GM18508 (cell line): ENCODE measurements around the gene TMEM176A.
"Not testable (repeated sequence)": the region's sequence is repeated elsewhere in the genome, so short reads cannot be mapped to it uniquely, and the experiment has no call there.

ENCODE experiments used
- ATAC-seq: cut with Tn5 transposase; IDR thresholded peaks from one replicate; pipeline ENCODE4 v1.9.1; 2021; ENCODE audit warnings: moderate number of reproducible peaks; ENCODE audit not compliant: insufficient read depth, unreplicated experiment

Gene TMEM176A

DNA sequence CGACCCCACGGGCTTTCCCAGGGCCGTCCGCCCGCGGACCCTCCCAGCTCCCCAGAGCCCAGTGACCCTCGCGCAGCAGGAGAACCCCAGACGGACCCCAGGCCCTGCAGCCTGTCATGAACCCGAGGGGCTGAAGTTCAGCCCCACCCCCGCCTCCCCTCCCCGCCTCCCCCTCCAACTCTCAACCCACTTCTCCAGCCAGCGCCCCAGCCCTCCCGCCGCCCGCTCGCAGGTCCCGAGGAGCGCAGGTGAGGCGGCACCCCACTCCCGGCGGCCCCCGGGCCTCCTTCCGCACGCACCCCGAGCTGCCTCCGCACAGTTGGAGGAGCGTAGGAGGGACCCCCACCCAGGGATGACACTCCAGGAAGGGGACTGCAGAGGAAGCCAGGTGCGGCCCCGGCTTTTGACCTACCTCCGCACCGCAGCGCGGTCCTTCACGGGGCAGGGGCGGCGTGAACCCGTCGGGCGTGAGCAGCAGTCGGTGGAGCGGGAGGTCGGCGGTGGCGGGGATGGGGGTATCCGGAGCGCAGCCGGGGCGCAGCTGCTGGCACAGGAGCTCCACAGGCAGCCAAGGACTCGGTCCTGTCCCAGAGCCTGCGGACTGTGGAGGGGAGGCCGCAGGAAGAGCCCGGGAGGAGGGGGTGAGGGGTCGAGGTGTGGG lies at the start of gene TMEM176A:
TSS of gene TMEM176A (plus strand) at position 189 of the 661 bp plus-strand sequence. CDS start 782 bp downstream, outside the sequence.
- no peak for ATAC-seq

DNA sequence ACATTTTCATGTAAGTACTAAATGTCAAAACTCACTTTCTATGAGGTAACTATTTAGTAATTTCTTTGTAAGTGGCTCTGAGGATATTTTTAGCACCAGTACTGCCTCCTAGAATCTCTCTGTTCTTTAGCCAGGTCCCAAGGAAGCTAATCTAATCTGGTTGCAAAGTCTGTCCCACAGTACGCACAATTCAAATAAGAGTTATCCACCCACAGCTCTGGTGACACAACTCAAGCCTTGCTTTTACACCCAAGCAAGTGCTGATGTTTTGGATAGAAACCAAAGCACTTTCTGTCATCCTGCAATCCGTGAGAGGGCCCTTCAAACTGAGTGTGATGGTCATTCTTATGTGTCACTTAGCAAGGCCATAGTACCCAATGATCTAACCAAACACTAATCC lies 48.9 kb upstream of the TMEM176A start:
- no peak for ATAC-seq

DNA sequence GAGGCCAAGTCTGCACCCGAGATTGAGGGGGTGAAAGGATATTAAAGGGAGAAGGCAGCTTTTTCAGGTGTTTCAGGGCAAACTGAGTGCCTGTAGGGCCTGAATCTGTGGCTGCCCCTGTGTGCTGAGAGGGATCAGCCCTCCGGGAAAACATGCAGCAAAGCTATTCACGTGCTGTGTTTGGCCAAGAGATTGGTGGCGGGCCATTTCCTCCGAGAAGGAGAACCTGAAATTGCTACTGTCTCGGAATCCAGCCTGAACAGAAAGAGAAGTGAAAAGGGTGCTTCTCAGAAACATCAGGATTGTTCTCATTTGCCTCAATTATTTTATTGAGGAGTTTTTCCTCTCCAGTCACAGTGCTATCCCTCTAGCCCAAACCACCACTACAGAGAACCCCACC lies 47.3 kb upstream of the TMEM176A start:
- ATAC-seq, result no peak

GRCh38 chr7:150753826-150754603 lies 46.6 kb upstream of the TMEM176A start:
- no peak for ATAC-seq

- ATAC-seq, result no peak
These were observed 45.6 kb upstream of the TMEM176A start for GRCh38 chr7:150754951-150755350.

DNA sequence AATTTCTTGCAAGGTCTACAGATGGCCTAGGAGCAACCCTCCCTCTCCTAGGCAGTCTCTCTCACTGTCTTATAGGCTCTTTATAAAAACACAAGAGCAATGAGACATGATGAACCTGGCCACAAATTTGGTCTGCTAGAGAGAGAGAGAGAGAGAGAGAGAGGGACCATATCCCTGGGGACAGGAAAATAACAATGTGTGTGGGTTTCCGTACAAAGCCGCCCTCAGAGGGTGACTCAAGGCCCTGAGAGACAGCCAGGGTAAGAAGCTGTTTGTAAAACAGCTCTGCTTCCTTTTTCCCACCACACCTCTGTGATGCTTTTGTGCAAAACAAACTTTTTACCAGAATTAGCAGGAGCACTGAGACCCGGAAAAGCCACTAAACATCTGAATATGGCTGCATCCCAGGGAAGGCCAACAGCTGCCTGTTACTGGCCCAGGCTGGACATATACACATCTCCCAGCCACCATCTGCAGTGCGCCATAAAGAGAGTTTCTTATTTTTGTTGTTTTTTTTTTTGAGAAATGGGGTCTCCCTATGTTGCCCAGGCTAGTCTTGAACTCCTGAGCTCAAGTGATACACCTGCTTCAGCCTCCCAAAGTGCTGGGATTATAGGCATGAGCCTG lies 45.0 kb upstream of the TMEM176A start:
- no peak for ATAC-seq

DNA sequence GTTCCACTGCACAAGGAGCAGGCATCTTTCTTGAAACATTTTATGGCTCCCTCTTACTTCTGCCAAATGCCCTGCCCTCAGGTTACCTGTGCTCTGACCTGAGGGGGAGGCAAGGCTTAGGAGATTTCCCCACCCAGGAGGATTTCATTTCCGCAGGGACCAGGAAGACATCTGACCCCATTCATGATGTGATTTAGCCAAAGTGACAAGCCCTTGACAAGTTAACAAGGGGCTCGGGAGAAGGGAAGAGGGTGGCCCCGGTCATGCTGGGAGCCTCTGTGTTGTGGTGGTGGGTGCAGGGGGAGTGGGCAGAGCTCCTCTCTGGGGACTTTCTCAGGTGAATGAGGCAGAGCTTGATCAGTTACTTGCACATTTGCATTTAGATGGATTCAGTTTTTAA lies 44.4 kb upstream of the TMEM176A start:
- ATAC-seq, result no peak

- ATAC-seq, result no peak
These were observed 43.7 kb upstream of the TMEM176A start for GRCh38 chr7:150756858-150757257.

GRCh38 chr7:150759479-150759878 lies 41.1 kb upstream of the TMEM176A start:
- no peak for ATAC-seq

DNA sequence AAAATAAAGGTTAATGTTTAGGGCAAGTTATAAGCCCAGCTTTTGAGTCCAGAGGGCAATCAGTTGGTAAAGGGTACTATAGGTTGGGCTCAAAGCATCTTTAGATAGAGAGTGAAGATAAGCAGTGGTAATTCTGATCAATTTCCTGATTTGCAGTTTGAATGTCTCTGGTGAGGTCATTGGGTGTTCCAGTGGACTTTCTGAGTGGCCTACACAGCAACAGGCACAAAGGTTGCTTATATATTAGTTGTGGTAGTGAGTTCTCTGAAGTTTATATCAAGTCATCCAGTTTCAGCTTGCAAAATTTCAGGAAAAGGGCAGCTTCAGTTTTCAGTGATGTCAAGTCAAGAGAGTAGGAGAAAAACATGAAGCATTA lies 34.2 kb upstream of the TMEM176A start:
- no peak for ATAC-seq

- no peak for ATAC-seq
These were observed 30.8 kb upstream of the TMEM176A start for GRCh38 chr7:150769768-150770167.

DNA sequence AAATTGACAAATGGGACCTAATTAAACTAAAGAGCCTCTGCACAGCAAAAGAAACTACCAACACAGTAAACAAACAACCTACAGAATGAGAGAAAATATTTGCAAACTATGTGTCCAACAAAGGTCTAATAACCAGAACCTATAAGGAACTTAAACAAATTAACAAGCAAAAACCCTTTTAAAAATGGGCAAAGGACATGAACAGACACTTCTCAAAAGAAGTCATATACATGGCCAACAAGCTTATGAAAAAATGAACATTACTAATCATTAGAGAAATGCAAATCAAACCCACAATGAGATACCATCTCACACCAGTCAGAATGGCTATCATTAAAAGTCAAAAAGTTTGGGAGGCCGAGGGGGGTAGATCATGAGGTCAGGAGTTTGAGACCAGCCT lies 26.4 kb upstream of the TMEM176A start:
- ATAC-seq, result not testable (repeated sequence)

DNA sequence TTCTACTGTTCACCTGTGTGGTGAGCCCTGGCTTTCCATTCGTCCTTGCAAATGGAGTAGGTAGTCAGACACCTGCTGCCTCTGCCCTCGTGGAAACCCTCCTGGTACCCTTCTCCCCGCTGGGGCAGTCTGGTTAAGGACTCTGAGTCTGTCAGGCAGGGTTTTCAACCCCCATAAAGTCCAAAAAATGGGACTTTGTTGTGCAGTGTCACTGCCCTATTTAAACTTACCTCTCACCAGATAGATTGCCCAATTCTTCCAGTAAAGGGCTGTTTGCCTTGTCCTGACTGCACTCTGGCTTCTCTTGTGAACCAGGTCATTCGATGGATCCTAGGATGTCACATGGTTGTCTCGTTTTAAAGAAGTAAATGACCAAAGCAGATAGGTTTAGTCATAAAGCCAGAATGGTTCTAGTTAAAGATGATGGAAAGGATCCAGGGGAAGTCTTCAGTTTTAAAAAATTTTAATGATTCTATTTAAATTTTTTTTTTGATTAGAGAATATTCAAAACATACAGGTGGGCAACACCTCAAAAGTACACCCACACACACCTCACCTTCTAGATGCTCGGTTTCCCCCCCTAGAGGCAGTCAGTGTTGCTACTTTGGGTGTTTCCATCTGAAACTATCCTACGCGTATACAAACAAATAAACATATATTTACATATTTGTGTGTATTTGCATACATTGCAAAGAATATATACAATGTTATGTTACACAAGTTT lies 22.4 kb upstream of the TMEM176A start:
- ATAC-seq, result no peak

DNA sequence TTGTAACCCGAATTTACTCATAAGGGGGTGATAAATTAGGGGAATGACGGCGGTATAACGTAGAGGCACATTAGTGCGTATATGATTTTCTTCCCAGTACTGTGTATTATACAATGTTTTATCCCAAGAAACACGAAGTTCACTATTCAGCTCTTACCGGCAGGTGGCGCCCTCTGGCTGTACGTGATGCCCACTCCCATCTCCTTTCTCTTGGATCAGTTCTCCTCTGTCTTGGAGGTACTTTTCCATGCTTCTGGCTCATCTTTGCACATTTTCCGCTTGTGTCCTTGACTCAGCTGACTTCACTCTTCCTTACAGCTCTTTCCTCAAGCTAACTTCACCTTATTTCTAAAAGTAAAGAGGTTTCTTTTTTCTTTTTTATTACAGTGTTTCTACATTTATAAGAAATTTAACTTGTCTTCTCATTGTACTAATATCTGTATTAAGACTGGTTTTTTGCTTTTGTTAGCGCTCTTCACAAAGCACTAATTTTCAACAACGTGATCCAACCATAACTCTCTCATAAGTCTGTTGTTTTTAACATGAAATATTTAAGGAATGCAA lies 21.7 kb upstream of the TMEM176A start:
- ATAC-seq, result no peak

DNA sequence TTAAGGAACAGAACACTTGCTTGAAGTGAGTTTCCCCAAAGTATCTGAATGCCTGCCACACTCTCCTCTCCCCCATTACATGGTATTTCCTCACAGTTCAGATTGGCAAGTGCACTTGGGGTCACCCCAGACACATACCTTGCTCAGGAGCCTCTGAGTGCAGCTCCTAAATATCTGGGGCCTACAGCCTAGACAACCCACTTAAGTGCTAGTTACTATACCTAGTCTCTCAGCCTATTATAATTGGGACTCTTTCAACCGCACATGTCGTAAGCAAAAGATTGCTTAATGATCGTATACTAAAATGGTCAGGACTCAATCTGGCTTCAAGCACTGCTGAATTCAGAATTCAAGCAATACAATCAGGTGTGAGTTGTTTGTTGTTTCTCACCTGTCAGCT lies 20.3 kb upstream of the TMEM176A start:
- ATAC-seq, result no peak

DNA sequence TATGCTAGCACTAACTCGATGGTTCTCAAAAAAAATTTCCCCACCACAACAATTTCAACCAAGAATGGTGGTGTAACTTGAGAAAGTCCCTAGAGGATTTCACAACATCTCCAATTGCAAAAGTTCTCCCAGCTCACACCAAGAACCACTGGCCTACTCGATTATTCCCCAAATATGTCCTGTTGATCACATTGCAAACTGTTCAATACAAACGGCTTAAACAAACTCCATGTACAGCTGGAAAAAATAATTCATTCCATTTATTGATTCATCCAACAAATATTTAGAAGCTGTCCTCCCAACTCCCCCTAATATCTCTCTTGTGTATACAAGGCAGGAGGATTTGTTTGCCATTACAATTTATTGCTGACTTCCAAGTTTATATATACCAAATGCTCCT lies 19.5 kb upstream of the TMEM176A start:
- ATAC-seq, result no peak

DNA sequence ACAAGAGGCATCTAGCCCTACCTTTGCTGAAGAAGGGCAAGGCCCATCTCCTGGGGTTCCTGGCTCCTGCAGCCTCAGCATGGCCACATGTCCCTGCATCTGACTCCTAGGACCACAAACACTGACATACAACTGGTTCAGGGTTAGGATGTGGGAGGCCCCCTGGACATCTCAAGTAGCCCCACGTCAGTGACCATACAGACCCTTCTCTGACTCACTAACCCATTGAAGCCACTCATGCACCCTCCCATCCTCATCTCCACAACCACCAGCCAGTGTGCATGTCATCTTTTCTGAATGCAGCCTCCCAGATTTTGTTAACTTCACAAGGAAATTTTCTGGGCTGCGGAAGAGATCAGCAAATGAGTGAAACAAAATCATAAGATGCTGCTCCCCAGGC lies 18.6 kb upstream of the TMEM176A start:
- no peak for ATAC-seq

DNA sequence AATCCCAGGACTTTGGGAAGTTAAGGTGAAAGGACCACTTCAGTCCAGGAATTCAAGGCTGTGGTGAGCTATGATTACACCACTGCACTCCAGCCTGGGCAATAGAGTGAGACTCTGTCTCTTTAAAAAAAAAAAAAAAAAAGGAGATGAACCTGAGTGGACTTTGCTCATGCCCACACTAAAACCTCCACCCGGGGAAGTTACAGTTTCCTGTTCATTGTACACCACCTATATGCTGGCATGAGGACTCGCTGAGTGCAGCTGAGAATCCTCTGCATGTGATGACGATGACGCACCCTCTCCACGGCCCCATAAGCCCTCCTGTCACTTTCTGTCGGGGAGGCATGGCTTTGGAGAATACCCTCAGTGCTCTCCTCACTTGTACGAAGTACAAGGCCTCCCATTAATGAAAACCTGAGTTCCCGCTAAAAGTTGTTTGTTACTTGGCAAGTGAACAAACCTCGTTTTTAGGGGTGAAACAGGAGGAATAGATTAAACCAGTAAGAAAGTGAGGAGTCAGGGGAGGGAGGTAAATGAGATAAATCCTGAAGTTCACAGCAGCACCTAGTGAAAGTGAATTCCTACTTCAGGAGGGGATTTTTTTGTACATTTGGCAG lies 16.3 kb upstream of the TMEM176A start:
- no peak for ATAC-seq

DNA sequence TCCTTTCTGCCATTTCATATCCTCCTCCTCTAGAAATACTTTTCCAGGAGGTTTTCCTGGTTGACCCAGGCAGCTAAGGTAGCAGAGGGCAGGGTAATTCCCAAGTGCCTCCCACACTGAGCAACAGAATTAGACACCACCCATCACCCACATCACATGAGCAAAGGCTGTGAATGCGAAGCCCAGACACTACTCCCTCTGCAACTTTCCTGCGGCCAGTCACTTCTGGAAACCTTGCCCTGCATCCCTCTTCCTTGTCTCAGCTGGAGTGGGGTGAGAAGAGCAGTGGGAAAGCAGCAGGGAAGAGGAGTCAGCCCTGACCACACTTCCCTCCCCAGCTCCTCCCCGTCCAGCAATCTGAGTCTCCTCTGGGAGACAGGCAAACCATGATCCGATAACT lies 15.6 kb upstream of the TMEM176A start:
- no peak for ATAC-seq
